Stimulated activated CD8-positive, alpha-beta memory T cell treated with anti-CD3 and anti-CD28 coated beads, Interleukin-2, amount 100 ng/mL, for 48 hours (primary cell): ENCODE data around the gene DNAH1.

Source experiments
- DNase-seq, 2 donors: peaks; one replicate each; pipeline ENCODE4 v3.0.0-alpha.2; 2020; ENCODE audit warnings: low read depth in 2 of 2

Gene DNAH1

GRCh38 chr3:52387481-52387880 lies 71.4 kb downstream of the DNAH1 start:
- DNase-seq, result no peak

DNA sequence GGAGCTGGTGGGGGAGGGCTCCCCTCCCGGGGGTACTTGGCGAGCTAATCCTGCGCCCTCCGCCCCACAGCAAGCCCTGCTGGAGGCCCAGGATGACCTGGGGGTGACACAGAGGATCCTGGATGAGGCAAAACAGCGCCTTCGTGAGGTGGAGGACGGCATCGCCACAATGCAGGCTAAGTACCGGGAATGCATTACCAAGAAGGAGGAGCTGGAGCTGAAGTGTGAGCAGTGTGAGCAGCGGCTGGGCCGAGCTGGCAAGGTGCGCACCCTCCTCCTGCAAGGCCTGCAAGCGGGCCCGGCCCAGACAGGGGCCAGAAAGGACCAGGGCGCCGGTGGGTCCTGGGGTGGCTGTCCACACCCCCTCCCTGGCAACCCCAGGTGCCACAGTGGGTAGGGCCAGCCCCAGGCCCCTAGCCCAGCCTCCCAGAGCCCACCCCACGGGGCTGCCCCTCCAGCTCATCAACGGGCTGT lies 72.3 kb downstream of the DNAH1 start:
- DNase-seq, result no peak

DNA sequence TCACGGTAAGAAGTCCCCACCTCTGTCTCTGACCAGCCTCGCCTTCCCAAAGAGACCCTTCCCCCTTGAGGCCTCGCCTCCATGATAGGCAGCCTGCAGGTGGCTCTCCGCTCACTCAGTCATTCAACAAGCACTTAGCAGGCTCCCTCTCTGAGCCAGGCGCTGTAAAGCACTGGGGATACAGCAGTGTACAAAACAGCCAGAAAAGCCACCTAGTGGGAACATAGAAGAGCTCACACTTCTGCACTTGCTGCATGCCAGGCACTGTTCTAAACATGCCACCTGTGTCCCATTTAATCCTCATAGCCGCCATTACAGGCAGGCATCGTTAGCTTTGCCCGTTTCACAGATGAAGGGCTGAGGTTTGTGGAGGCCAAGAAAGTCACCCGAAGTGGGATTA lies 72.8 kb downstream of the DNAH1 start:
- DNase-seq, result no peak

DNA sequence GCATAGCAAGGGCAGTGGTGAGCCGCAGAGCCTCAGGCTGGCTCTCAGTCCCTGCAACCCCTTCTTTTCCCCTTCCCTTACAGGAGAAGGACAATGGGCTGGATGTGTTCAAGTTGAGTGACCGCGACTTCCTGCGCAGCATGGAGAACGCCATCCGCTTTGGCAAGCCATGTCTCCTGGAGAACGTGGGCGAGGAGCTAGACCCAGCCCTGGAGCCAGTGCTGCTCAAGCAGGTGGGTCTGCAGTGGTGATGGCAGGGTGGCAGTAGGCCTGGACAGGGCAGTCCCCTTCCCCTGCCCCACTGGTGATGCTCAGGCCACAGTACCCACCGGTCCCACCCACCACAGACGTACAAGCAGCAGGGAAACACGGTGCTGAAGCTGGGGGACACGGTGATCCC lies 75.0 kb downstream of the DNAH1 start:
- no peak for DNase-seq

- no peak for DNase-seq
These were observed 76.3 kb downstream of the DNAH1 start for GRCh38 chr3:52392216-52392930.

- no peak for DNase-seq
These were observed 77.2 kb downstream of the DNAH1 start for GRCh38 chr3:52393131-52393807.

- DNase-seq, result no peak
These were observed 78.0 kb downstream of the DNAH1 start for GRCh38 chr3:52393959-52394670.

- DNase-seq, result no peak
These were observed 78.8 kb downstream of the DNAH1 start for GRCh38 chr3:52394751-52395502.

DNA sequence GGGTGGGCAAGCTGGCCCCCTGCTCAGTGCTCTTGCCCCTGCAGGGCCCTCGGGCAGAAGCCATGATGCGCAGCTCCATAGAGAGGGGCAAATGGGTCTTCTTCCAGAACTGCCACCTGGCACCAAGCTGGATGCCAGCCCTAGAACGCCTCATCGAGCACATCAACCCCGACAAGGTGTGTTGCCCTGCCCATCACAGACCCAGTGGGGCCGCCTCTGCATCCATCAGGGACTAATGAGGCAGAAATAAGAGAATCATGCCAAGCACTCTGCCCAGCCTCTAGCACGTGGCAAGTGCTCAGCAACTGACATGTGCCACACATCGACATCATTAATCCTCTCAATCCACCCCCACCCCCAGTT lies 79.4 kb downstream of the DNAH1 start:
- DNase-seq, result no peak

DNA sequence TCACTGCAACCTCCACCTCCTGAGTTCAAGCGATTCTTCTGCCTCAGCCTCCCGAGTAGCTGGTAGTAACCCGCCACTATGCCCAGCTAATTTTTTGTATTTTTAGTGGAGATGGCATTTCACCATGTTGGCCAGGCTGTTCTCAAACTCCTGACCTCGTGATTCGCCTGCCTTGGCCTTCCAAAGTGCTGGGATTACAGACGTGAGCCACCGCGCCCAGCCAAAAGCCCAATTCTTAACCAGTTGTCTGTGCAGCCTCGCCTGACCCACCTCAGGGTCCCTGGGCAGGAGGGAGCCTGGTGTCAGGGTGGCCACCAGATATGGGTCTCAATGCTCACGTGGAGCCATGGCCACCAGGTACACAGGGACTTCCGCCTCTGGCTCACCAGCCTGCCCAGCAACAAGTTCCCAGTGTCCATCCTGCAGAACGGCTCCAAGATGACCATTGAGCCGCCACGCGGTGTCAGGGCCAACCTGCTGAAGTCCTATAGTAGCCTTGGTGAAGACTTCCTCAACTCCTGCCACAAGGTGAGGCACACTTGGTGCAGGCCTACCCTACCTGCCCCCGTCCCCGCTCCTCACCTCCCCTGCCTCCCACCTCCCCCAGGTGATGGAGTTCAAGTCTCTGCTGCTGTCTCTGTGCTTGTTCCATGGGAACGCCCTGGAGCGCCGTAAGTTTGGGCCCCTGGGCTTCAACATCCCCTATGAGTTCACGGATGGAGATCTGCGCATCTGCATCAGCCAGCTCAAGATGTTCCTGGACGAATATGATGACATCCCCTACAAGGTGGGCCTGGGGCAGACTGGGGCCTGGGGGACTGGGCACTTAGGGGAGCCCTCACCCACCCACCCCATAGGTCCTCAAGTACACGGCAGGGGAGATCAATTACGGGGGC lies 80.1 kb downstream of the DNAH1 start:
- DNase-seq, result no peak

- no peak for DNase-seq
These were observed 80.9 kb downstream of the DNAH1 start for GRCh38 chr3:52396907-52397591.

GRCh38 chr3:52397676-52398399 lies 81.7 kb downstream of the DNAH1 start:
- DNase-seq, result no peak

GRCh38 chr3:52398670-52399081 lies 82.6 kb downstream of the DNAH1 start:
- no peak for DNase-seq

DNA sequence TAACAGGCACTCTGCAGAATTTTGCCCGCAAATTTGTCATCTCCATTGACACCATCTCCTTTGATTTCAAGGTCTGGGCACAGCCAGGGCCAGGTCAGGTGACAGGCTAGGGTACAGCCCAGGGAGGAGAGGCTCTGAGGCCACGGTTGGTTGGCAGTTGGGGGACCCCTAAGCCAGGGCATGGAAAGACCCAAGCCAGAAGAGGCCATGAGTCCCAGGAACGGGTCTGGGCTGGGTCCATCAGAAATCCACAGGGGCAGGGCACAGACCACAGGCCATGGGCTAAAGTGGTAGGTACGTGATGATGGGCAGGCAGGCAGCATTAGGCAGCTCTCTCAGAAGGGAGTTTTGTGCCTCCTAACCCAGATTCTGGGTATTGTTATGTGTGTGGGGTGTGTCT lies 83.0 kb downstream of the DNAH1 start:
- no peak for DNase-seq

DNA sequence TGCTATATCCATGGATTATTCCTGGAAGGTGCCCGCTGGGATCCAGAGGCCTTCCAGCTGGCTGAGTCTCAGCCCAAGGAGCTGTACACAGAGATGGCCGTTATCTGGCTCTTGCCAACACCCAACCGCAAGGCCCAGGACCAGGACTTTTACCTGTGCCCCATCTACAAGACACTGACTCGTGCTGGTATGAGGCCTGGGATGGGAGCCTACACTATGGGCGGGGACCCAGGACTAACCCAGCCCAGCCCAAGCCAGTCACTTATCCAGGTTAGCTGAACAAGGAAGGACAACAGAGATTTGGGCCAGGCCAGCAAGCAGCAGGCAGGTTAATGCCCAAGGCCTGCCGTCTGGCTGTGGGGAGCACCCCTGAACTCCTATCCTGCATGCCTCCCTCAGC lies 83.5 kb downstream of the DNAH1 start:
- DNase-seq, result no peak

- no peak for DNase-seq
These were observed 84.2 kb downstream of the DNAH1 start for GRCh38 chr3:52400275-52400793.

GRCh38 chr3:52401021-52401420 lies 84.9 kb downstream of the DNAH1 start:
- no peak for DNase-seq

- no peak for DNase-seq
These were observed 85.4 kb downstream of the DNAH1 start for GRCh38 chr3:52401551-52401950.

DNA sequence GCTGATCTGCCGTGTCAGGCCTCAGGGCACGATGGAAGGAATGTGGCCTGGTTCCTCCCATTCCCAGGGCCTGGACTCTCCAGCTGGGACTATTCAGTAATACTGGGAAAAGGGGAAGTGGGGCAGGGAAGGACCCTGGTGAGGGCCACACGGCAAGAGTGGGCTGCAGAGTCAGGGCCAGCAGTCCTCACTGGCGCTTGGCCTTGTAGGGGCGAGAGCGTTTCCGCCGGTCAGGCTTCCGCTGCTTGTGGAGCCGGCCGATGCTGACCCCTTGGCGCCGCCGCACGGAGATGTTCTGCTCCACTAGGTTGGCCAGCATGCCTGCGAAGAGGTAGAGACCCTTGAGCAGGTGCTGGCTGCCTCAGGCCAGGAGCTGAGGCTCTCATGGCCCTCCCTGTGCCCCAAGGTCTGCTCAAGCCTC lies 86.0 kb downstream of the DNAH1 start:
- DNase-seq, result no peak
